IPS-20b (cell line): Measurements from ENCODE around the gene SLC47A1.
"Not testable (repeated sequence)": the region's sequence is repeated elsewhere in the genome, so short reads cannot be mapped to it uniquely, and the experiment has no call there.

Experiments
- H3K27ac ChIP-seq: one replicate; pipeline ENCODE4 v1.5.1; 2013; ENCODE audit warnings: low read length
- H3K27me3 ChIP-seq: 2 replicates; pipeline ENCODE4 v1.6.1; 2013; ENCODE audit warnings: mild to moderate bottlenecking, low read length, inconsistent platforms; ENCODE audit not compliant: insufficient read depth
- H3K36me3 ChIP-seq: 2 replicates; pipeline ENCODE4 v1.6.1; 2013; ENCODE audit warnings: low read depth, mild to moderate bottlenecking, inconsistent platforms, low read length, moderate library complexity; ENCODE audit not compliant: insufficient read depth
- H3K4me1 ChIP-seq: 2 replicates; pipeline ENCODE4 v1.6.1; 2013; ENCODE audit warnings: mild to moderate bottlenecking, control low read depth, inconsistent platforms, low read length, moderate library complexity; ENCODE audit not compliant: insufficient read depth
- H3K4me3 ChIP-seq: 2 replicates; pipeline ENCODE4 v1.5.1; 2013; ENCODE audit warnings: mild to moderate bottlenecking, low read length, inconsistent platforms
- H3K9ac ChIP-seq: 2 replicates; pipeline ENCODE4 v1.6.1; 2013; ENCODE audit warnings: low read depth, mild to moderate bottlenecking, inconsistent platforms, low read length, moderate library complexity
- H3K9me3 ChIP-seq: 2 replicates; pipeline ENCODE4 v1.6.1; 2013; ENCODE audit warnings: mild to moderate bottlenecking, low read depth, low read length, inconsistent platforms; ENCODE audit not compliant: insufficient read depth

The SLC47A1 gene

GRCh38 chr17:19567216-19568015 lies 33.8 kb downstream of the SLC47A1 start:
- H3K27me3 ChIP-seq: no peaks in the 10 kb centered on the region
- no peaks in the 10 kb centered on the region for H3K4me1 ChIP-seq
- H3K9me3 ChIP-seq: no peaks in the 10 kb centered on the region
- no peaks in the 10 kb centered on the region for H3K36me3 ChIP-seq
- no peak overlapping the region for H3K27ac ChIP-seq
- no peak overlapping the region for H3K4me3 ChIP-seq
- H3K9ac ChIP-seq: no peak overlapping the region

- H3K9ac ChIP-seq: no peak overlapping the region
- no peaks in the 10 kb centered on the region for H3K4me1 ChIP-seq
- H3K36me3 ChIP-seq: no peaks in the 10 kb centered on the region
- no peak overlapping the region for H3K4me3 ChIP-seq
- no peaks in the 10 kb centered on the region for H3K9me3 ChIP-seq
- H3K27me3 ChIP-seq: no peaks in the 10 kb centered on the region
- no peak overlapping the region for H3K27ac ChIP-seq
Measured at GRCh38 chr17:19568016-19568350, 34.3 kb downstream of the SLC47A1 start.

- Histone ChIP-seq H3K9me3 (no peaks in the 10 kb centered on the region), H3K27me3 (no peaks in the 10 kb centered on the region), H3K4me1 (no peaks in the 10 kb centered on the region), H3K4me3 (no peak overlapping the region), H3K9ac (no peak overlapping the region), H3K27ac (no peak overlapping the region), H3K36me3 (no peaks in the 10 kb centered on the region)
Measured at GRCh38 chr17:19569785-19570543, 36.3 kb downstream of the SLC47A1 start.

- no peaks in the 10 kb centered on the region for H3K4me1 ChIP-seq
- H3K4me3 ChIP-seq: no peak overlapping the region
- H3K27me3 ChIP-seq: no peaks in the 10 kb centered on the region
- H3K36me3 ChIP-seq: no peaks in the 10 kb centered on the region
- no peak overlapping the region for H3K9ac ChIP-seq
- no peak overlapping the region for H3K27ac ChIP-seq
- no peaks in the 10 kb centered on the region for H3K9me3 ChIP-seq
Measured at GRCh38 chr17:19570544-19571062, 36.9 kb downstream of the SLC47A1 start.

- Histone ChIP-seq H3K4me1 (no peaks in the 10 kb centered on the region), H3K9ac (no peak overlapping the region), H3K27ac (no peak overlapping the region), H3K9me3 (no peaks in the 10 kb centered on the region), H3K27me3 (no peaks in the 10 kb centered on the region), H3K36me3 (no peaks in the 10 kb centered on the region), H3K4me3 (no peak overlapping the region)
Measured at GRCh38 chr17:19573075-19573474, 39.4 kb downstream of the SLC47A1 start.

- H3K4me1 ChIP-seq: no peaks in the 10 kb centered on the region
- H3K9ac ChIP-seq: no peak overlapping the region
- no peaks in the 10 kb centered on the region for H3K36me3 ChIP-seq
- no peaks in the 10 kb centered on the region for H3K9me3 ChIP-seq
- H3K27me3 ChIP-seq: peaks cover 14% of the 10 kb centered on the region; the same call in 1 of the 2 replicates
- H3K4me3 ChIP-seq: no peak overlapping the region
- no peak overlapping the region for H3K27ac ChIP-seq
Measured at GRCh38 chr17:19574956-19575355, 41.3 kb downstream of the SLC47A1 start.

GRCh38 chr17:19578545-19578944 lies 44.9 kb downstream of the SLC47A1 start:
- no peaks in the 10 kb centered on the region for H3K4me1 ChIP-seq
- H3K9ac ChIP-seq: no peak overlapping the region
- H3K27me3 ChIP-seq: peaks cover 31% of the 10 kb centered on the region
- no peak overlapping the region for H3K4me3 ChIP-seq
- H3K36me3 ChIP-seq: no peaks in the 10 kb centered on the region
- no peaks in the 10 kb centered on the region for H3K9me3 ChIP-seq
- no peak overlapping the region for H3K27ac ChIP-seq

- Histone ChIP-seq H3K9me3 (no peaks in the 10 kb centered on the region), H3K27me3 (peaks cover 31% of the 10 kb centered on the region), H3K4me3 (peak overlapping the region; percentile 65), H3K27ac (no peak overlapping the region), H3K9ac (no peak overlapping the region), H3K4me1 (no peaks in the 10 kb centered on the region), H3K36me3 (no peaks in the 10 kb centered on the region)
Measured at GRCh38 chr17:19579192-19579761, 45.6 kb downstream of the SLC47A1 start.

- Histone ChIP-seq H3K27me3 (peaks cover 31% of the 10 kb centered on the region), H3K9ac (no peak overlapping the region), H3K4me3 (peak overlapping the region; percentile 64; the same call in 1 of the 2 replicates), H3K4me1 (no peaks in the 10 kb centered on the region), H3K27ac (no peak overlapping the region), H3K36me3 (no peaks in the 10 kb centered on the region), H3K9me3 (no peaks in the 10 kb centered on the region)
Measured at GRCh38 chr17:19579867-19580565, 46.4 kb downstream of the SLC47A1 start.

- H3K4me1 ChIP-seq, H3K36me3 ChIP-seq, H3K9ac ChIP-seq, H3K27ac ChIP-seq, H3K9me3 ChIP-seq: not testable (repeated sequence)
- H3K4me3 ChIP-seq: peak overlapping the region; percentile 64; the same call in 1 of the 2 replicates
- H3K27me3 ChIP-seq: peaks cover 31% of the 10 kb centered on the region
Measured at GRCh38 chr17:19580566-19580920, 46.9 kb downstream of the SLC47A1 start.

GRCh38 chr17:19582152-19582551 lies 48.5 kb downstream of the SLC47A1 start:
- H3K4me1 ChIP-seq, H3K27ac ChIP-seq, H3K36me3 ChIP-seq, H3K9ac ChIP-seq, H3K4me3 ChIP-seq, H3K9me3 ChIP-seq: not testable (repeated sequence)
- peaks cover 31% of the 10 kb centered on the region for H3K27me3 ChIP-seq
